GM19438 (cell line): ENCODE data around the gene DLEC1.
"Not testable (repeated sequence)": the region's sequence is repeated elsewhere in the genome, so short reads cannot be mapped to it uniquely, and the experiment has no call there.

Experiments
- ATAC-seq: cut with Tn5 transposase; IDR thresholded peaks from one replicate; pipeline ENCODE4 v1.9.1; 2021; ENCODE audit warnings: low read depth; ENCODE audit not compliant: unreplicated experiment

Gene DLEC1

GRCh38 chr3:38151667-38152265 lies 112.8 kb downstream of the DLEC1 start:
- ATAC-seq = no peak

DNA sequence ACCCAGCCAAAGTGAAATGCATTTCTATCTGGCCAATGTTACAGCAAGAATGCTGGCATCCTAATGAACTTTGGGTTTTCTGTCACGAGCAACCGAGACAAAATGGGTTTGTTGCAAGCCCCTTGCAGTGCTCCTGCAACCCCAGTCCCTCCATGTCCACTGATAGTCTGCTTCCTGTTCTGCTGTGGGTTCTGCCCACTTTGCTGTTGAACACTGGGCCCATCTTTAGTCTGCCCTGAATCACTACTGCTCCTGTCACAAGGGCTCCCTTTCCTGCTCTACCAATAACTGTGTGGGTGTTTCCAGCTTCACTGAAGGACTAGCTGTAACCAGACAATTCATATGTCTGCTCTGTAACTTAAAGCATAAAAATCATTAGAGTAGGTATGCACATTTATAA lies 113.6 kb downstream of the DLEC1 start:
- no peak for ATAC-seq

DNA sequence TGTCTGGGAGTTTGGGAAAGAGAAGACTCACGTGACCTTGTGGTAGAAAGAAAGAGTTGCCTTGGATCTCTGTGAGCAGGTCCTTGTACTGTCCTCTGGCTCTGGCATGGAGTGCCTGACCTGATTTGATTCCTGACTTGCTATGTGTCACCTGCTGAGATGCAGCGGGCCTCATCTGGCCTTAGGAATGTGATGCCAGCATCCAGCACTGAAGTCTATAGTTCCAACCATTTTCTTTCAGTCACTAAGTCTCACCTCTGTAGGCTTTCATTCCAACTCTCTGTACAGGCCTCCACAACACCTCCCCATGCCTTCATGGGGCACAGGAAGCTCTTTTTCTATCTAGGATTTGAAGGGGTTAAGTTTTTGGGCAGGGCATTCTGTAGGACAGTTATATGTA lies 114.2 kb downstream of the DLEC1 start:
- ATAC-seq = no peak

DNA sequence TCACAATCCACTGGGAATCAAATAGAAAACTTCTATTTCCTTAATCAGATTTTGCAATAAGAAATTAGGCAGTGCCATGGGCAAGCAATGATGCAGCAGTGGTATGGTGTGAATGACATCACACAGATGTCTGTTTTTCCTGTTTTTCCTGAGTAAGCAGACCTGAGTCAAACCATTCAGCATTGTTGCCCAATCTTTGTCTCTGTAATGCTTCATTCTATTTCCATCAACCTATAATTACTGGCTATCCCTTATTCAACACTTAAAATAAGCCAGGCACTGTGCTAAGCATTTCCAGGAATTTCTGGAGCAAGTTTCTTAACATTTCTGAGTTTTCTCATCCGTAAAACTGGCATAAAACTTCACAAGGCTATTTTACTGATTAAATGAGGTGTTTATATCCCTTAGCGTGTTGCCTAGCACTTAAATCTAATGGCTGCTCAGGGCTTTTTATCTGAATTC lies 115.1 kb downstream of the DLEC1 start:
- ATAC-seq = no peak

GRCh38 chr3:38154625-38155255 lies 115.7 kb downstream of the DLEC1 start:
- ATAC-seq = no peak

- no peak for ATAC-seq
Measured at GRCh38 chr3:38155825-38156224, 116.8 kb downstream of the DLEC1 start.

DNA sequence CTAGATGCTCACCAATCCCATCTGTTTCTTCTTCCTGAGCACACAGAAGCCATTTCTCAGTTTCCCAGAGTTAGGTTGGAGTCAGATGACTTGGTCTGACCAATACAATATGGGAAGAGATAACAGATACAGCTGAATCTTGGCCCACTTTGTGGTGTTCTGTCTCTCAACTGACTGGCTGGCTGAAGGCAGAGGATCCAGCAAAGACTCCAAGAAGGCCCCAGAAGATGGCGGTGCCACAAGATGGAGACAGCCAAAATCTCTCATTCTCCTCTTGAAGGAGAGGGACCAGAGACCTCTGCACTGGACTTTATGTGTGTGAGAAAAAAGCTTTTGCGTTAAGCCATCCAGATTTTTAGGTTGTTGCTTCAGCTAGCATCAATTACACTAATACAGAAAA lies 118.1 kb downstream of the DLEC1 start:
- ATAC-seq = no peak

GRCh38 chr3:38157595-38157994 lies 118.6 kb downstream of the DLEC1 start:
- no peak for ATAC-seq

GRCh38 chr3:38158472-38158871 lies 119.5 kb downstream of the DLEC1 start:
- no peak for ATAC-seq

DNA sequence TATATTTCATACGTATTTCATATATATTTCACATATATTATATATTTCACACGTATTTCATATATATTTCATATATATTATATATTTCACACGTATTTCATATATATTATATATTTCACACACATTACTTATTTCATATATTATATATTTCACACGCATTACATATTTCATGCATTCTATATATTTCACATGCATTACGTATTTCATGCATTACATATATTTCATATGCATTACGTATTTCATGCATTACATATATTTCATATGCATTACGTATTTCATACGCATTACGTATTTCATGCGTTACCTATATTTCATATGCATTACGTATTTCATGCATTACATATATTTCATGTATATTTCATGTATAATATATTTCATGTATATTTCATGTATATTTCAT lies 121.7 kb downstream of the DLEC1 start:
- ATAC-seq = not testable (repeated sequence)

DNA sequence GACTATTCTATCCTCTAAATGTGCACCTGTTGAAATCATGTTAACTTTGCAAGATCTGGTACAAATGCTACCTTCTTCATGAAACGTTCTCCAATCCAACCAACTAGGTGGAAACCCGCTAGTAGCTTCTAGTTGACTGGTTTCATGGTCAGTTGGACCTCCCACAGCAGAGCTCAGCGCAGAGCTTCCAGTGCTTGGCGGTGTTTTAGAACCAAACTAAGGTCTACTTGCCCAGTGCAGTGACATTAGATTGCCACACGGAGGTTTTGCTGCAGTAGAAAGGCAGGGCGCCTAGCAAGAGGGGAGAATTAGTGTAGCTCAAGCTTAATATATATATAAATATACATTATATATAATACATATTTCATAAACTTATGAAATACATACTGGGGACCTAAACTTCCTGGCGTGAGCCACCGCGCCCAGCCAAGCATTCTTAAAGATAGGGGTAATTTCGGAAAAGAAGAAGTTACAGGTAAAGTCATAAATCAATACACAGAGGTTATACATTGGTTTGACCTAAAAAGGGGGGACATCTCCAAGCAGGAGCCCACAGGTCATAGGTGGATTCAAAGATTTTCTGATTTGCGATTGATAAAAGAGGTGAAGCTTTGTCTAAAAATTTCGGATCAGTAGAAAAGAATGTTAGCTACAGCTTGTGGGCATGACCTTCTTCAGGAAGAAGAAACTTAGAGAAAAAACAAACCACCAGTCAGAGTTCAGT lies 124.3 kb downstream of the DLEC1 start:
- ATAC-seq = no peak

GRCh38 chr3:38163841-38164642 lies 125.0 kb downstream of the DLEC1 start:
- no peak for ATAC-seq

- ATAC-seq = no peak
Measured at GRCh38 chr3:38164643-38164951, 125.6 kb downstream of the DLEC1 start.

DNA sequence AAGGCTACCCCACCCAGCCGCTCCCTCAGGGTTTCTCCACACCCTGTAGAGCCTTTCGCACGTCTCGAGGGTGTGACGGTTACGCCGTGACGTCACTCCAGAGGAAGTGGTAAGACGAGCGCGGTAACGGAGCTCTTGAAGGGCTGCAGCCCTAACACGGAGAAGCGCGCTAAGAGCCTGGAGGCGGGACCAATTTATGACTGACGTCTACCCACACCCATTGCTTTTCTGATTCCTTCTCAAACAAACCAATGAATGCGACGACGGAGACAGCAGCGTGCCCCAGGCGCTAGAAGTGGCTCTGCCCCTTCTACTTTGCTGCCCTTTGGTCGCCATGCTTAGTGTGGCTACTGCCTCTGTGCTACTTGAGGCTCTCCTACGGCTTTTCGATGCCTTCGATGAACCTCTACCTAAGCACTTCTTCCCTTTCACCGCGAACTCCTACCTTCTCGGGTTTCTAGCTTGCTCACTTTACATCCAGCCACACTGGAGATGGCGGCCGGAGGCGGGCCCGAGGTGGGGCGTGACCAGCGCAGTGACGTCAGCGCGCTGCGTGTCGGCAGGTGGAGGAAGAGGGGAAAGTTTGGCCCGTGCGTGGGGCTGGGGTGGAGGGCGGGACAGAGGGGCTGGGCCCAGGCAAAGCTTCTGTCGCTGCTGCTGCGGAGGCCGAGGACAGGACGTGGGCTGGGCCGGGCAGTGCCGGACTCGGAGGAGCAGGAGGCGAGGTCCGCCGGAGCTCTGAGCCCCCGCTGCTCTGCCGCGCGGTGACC lies 126.1 kb downstream of the DLEC1 start, which contains the start of gene OXSR1:
OXSR1 (plus strand) TSS at position 586 of the 770 bp plus-strand sequence. CDS start 340 bp downstream, outside the sequence.
- peak; percentile 93 for ATAC-seq

DNA sequence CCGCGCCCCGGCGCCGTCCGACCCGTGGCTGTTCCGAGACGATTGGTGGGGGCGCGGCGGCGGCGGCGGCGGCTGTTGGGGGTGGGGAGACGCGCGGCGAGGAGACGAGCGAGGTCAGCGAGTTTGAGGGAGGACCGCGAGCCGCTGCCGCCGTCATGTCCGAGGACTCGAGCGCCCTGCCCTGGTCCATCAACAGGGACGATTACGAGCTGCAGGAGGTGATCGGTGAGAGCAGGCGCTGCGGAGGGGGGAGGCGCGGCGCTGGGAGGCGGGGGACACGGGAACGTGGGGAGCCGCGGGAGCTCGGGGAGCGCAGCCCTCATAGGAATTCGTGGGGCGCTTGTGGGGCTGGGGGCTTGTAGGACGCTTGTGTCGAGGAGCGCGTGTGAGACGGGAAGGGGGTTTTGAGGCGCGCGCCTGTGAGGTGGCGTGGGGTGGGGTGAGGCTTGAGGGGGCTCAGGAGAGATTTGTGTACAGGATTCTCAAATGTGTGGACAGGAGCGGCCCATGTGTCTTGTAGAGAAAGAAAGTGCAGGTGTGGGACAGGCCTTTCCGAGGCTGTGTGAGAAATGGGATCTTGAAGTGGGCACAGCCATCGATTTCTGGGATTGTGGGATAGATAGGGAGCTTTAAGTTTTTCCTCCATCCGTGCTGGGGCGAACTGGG lies 126.8 kb downstream of the DLEC1 start:
- ATAC-seq = no peak

GRCh38 chr3:38167591-38167990 lies 128.6 kb downstream of the DLEC1 start:
- no peak for ATAC-seq

DNA sequence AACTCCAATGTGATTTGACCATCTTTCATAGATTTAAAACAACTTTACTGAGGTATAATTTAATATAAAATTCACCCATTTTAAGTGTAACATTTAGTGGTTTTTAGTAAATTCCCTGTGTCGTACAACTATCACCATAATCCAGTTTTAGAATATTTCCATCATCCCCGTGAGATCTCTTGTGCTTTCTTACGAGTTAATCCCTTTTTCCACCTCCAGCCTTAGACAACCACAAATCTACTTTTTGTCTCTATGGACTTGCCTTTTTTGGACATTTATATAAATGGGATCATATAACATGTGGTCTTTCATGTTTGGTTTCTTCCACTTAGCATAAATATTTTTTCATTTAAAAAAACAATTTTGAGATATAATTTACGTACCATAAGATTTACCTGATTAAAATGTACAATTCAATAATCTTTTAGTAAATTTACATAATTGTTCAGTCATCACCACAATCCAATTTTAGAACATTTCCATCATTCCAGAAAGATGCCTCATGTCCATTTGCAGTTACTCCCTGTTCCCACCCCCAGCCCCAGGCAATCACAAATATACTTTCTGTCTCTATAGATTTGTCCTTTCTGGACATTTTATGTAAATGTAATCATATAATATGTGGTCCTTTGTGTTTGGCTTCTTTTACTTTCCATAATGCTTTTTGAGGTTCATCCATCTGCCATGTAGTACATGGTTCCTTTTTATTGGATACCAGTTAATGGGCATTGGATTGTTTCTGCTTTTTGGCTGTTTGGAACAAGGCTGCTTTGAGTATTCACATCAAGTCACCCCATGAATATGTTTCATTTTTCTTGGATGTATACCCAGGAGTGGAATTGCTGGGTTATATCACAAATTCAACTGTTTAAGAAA lies 129.4 kb downstream of the DLEC1 start:
- ATAC-seq = no peak

- no peak for ATAC-seq
Measured at GRCh38 chr3:38169027-38169317, 130.0 kb downstream of the DLEC1 start.

GRCh38 chr3:38170722-38171121 lies 131.7 kb downstream of the DLEC1 start:
- no peak for ATAC-seq
